ENCODE measurements around the gene CNOT11. TPM values are rescaled to one million over a fixed set of nuclear protein-coding genes. Genes with fewer than 3 reads are reported as not detected.

Gene CNOT11
- total and polyA plus RNA-seq, 2 of the 8 experiments (the other 6 are each of a cell fraction or from before 2014, with no cell fraction given) = 41.5 to 54.6 TPM

GRCh38 chr2:101302016-101302415, 49.3 kb downstream of the CNOT11 start:
- Histone ChIP-seq H2AFZ (ENCODE audit: low read length) (no peak overlapping the region), H4K20me1 (replicated peaks in 1 of 2; ENCODE audit: control insufficient read depth in 1 of 2, insufficient read depth in 2 of 2, low read length in 2 of 2) (peaks cover 14 to 24% of the 10 kb centered on the region in 2 experiments)
- CTCF ChIA-PET (ENCODE audit: partially characterized antibody) = no interaction called here

More at GRCh38 chr2:101302016-101302415, 49.3 kb downstream of the CNOT11 start:
- Histone ChIP-seq H3K4me2 (ENCODE audit: insufficient read depth in 1 of 2, low read depth in 2 of 2, low read length in 2 of 2) (no peak overlapping the region), H2BK12ac (ENCODE audit: low read depth, low read length) (no peak overlapping the region), H2BK15ac (ENCODE audit: low read length) (no peak overlapping the region), H3K14ac (ENCODE audit: insufficient read length) (no peak overlapping the region), H3K23me2 (ENCODE audit: low read depth, low read length) (no peaks in the 10 kb centered on the region), H3K23ac (ENCODE audit: insufficient read length) (no peak overlapping the region), H2BK20ac (ENCODE audit: low read length) (no peak overlapping the region), H3K4ac (replicated peaks; ENCODE audit: insufficient read length, low read depth, low read length) (no peak overlapping the region), H3K79me2 (ENCODE audit: control insufficient read depth in 1 of 2, insufficient read depth in 2 of 2, low read length in 2 of 2) (peaks cover 0 to 92% of the 10 kb centered on the region in 2 experiments; a peak in 3 of 4 replicates), H3K9me3 (ENCODE audit: insufficient read depth in 2 of 2, low read depth in 1 of 2, low read length in 1 of 2) (no peaks in the 10 kb centered on the region), H3K18ac (ENCODE audit: extremely low read depth, low read length) (no peak overlapping the region), H3K27ac (ENCODE audit: low read depth, low read length) (no peak overlapping the region), H2AK5ac (ENCODE audit: low read depth, low read length) (no peak overlapping the region), H3K27me3 (replicated peaks in 1 of 4; ENCODE audit: control insufficient read depth in 3 of 4, extremely low read depth in 1 of 4, insufficient read depth in 3 of 4, low read length in 3 of 4) (no peaks in the 10 kb centered on the region), H4K5ac (ENCODE audit: insufficient read length, low read depth, low read length) (no peak overlapping the region), H3K56ac (replicated peaks; ENCODE audit: insufficient read length, low read depth, low read length) (no peak overlapping the region), H3K4me3 (ENCODE audit: extremely low read depth in 1 of 4, insufficient read depth in 2 of 4, low read depth in 3 of 4, low read length in 4 of 4) (no peak overlapping the region), H3K9ac (replicated peaks in 1 of 4; ENCODE audit: extremely low read depth in 1 of 4, low read depth in 3 of 4, low read length in 3 of 4) (no peak overlapping the region), H4K8ac (ENCODE audit: extremely low read depth, insufficient read depth, low read length) (no peak overlapping the region), H3K79me1 (ENCODE audit: low read depth, low read length) (peaks cover 10% of the 10 kb centered on the region), H2BK5ac (ENCODE audit: low read depth, low read length) (no peak overlapping the region), H3K4me1 (replicated peaks in 1 of 4; ENCODE audit: control insufficient read depth in 3 of 4, insufficient read depth in 4 of 4, low read length in 3 of 4) (peaks cover 3 to 12% (median 4%) of the 10 kb centered on the region in 4 experiments), H2BK120ac (replicated peaks; ENCODE audit: low read depth, low read length) (no peak overlapping the region), H3K36me3 (ENCODE audit: control insufficient read depth in 2 of 4, insufficient read depth in 4 of 4, low read length in 3 of 4) (peaks cover 0 to 5% (median 0%) of the 10 kb centered on the region in 4 experiments; a peak in 1 of 8 replicates), H4K91ac (replicated peaks; ENCODE audit: insufficient read length, low read length) (no peak overlapping the region)
- no peak for FAIRE-seq
- no peak for DNase-seq (ENCODE audit: low read depth in 1 of 2, low spot score in 2 of 2)
- WGBS, 2 experiments (ENCODE audit: extremely low coverage in 1 of 2, insufficient coverage in 1 of 2, insufficient read length in 1 of 2, insufficient replicate concordance in 2 of 2, low coverage in 1 of 2, low lambda C conversion rate in 2 of 2, missing lambda C conversion rate in 1 of 2) = 88% methylated on average over 4 of the region's 4 CpGs; no CpG with 5 or more reads in 1 of the 2 experiments
- no peak for TF ChIP-seq SUZ12 (IDR thresholded peaks at IDR 0.05; ENCODE audit: low read length)
- TF ChIP-seq JUN (IDR thresholded peaks at IDR 0.05; ENCODE audit: low read depth, low read length) = no peak
- POLR2A ChIA-PET (ENCODE audit: partially characterized antibody) = no interaction called here
